GM12873 (cell line): ENCODE results near the gene CSNK2A2.

Source experiments
- TF ChIP-seq, protein P1 (sequence below): IDR thresholded peaks from 2 replicates; pipeline ENCODE4 v1.5.1; 2012; ENCODE audit warnings: low read depth, mild to moderate bottlenecking, moderate library complexity, low read length, control low read depth; ENCODE audit not compliant: insufficient read depth; ENCODE audit errors: missing control alignments

Gene CSNK2A2

DNA sequence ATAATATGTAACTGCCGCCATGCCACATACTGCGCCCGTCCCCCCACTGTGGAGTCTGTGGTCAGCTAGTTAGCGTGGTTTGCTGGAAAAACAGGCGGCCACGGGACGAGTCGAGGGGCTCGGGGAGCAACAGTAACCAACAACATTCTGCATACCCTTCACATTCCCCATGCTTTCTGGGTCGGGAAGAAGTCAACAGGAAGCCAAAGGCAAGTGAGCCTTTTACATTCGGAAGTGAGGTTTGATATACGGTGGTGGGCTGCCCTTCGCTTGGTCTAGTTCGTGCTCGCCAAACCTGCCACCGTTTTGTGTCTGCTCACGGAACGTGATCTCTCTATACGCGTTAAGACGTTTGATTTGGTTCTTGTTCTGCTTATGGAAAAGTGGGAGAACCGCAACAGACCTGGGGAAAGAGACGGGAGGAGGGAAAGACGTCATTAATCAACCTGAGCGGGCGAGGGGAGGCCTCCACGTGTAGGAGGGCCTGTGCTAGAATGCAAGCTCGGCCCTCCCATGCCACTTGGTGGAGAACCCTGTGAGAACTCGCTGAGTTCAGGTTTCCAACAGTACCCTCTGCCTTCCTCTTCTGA, 39.9 kb downstream of the CSNK2A2 start:
- TF ChIP-seq, protein P1, sequence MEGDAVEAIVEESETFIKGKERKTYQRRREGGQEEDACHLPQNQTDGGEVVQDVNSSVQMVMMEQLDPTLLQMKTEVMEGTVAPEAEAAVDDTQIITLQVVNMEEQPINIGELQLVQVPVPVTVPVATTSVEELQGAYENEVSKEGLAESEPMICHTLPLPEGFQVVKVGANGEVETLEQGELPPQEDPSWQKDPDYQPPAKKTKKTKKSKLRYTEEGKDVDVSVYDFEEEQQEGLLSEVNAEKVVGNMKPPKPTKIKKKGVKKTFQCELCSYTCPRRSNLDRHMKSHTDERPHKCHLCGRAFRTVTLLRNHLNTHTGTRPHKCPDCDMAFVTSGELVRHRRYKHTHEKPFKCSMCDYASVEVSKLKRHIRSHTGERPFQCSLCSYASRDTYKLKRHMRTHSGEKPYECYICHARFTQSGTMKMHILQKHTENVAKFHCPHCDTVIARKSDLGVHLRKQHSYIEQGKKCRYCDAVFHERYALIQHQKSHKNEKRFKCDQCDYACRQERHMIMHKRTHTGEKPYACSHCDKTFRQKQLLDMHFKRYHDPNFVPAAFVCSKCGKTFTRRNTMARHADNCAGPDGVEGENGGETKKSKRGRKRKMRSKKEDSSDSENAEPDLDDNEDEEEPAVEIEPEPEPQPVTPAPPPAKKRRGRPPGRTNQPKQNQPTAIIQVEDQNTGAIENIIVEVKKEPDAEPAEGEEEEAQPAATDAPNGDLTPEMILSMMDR = no peak

DNA sequence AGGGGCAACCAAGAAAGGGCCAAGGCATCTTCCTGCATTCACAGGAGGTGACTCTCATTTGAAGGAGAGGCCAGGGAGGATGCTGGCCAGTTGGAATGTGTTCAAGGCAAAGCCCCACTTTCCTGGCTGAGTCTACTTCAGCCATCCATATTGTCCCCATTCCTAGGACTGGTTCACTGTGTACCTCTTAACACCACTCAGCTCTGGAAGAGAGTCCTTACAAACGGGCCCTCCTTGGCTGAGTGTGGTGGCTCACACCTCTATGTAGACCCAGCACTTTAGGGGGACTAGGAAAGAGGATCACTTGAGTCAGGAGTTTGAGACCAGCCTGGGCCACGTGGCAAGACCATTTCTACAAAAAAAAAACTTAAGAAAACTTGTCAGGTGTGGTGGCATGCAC, 40.7 kb downstream of the CSNK2A2 start:
- TF ChIP-seq, protein P1 = no peak

DNA sequence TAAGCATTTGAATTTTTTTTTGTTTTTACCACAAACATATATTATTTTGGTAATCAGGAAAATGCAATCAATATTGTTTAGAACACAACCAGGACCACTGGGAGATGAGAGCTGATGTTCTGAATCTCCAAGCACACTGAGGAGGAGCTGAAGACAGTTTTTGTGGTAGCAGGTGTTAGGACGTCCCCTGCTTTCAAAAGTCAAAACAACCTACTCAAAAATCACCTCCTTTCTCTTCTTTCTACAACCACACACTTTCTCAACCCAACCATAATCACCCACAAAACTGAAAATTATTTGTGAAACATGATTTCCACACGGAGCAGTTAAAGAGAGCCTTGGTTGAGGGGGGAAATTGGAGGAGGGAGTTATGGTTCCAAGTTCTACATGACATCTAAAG, 42.1 kb downstream of the CSNK2A2 start:
- TF ChIP-seq, protein P1 = no peak

DNA sequence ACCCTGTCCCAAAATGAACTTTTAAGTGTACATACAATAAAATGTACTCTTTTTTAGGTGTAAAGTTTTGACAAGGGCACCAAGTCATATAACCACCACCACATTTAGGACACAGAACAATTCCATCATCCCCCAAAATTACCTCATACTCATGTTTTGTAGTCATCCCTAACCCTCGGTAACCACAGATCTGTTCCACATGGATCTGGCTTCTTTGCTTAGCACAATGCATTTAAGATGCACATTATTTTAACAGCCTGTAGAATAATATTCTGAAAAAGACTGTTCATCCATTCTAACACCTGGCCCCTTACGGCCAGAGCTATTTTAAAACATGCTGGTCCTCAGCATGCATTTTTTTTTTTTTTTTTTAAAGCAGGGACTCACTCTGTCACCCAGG, 43.6 kb downstream of the CSNK2A2 start:
- TF ChIP-seq, protein P1 = no peak

DNA sequence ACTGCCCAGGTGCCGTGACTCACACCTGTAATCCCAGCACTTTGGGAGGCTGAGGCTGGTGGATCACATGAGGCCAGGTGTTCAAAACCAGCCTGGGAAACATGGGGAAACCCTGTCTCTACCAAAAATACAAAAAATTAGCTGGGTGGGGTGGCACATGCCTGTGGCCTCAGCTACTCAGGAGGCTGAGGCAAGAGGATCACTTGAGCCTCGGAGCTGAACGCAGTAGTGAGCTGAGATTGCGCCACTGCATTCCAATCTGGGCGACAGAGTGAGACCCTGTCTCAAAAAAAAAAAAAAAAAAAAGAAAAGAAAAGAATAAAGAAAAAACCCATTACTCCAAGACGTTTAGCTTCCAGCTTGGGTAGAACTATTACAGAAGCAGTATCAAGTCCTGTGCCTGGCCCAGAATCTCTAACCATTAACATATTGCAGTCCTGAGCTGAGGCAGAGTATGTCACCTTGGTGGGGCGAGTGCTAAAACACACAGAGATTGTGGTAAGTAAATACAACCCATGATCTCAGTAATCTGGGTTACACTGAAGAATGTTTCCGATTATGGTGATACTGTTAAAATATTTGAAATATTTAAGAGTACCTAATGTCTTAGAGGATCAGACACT, 45.5 kb downstream of the CSNK2A2 start:
- TF ChIP-seq, protein P1 = no peak

DNA sequence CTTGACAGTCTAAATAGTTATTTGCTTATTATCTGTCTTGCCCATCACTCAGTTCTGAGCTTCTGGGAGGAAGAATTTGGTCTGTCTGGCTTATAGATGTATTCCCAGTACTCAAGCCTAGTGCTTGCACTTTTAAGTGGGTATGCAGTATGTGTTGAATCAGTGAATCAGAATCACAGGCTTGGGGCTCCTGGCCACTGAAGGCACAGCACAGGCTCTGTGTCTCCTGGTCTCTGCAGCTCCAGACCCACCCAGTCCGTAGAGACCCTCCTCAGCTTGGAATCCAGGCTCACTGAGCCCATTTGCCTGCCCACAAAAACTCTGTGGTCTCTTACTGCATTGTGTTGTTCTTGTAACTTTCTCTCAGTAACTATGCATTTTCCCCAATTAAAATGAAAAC, 49.4 kb downstream of the CSNK2A2 start:
- TF ChIP-seq, protein P1 = no peak

DNA sequence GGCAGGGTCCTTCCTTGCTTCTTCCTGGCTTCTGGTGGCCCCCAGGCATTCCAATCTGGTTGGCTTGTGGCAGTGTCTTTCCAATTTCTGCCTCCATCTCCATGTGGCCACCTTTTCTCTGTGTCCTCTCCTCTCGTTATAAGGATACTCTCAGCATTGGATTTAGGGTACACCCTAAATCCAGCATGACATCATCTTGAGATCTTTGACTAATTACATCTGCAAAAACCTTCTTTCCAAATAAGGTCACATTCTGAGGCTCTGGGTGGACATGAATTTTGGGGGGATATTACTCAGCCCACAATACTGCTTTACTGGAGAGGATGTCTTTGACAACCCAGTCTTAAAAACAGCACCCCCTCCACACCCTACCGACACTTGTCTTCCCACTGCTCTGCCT, 49.8 kb downstream of the CSNK2A2 start:
- TF ChIP-seq, protein P1 = no peak
